NB4 (cell line): ENCODE data around the gene TNS4.

Source experiments
- CTCF ChIP-seq: IDR thresholded peaks from one replicate; pipeline ENCODE4 v1.5.1; 2012; ENCODE audit warnings: low read depth, low read length
- MAX ChIP-seq: IDR thresholded peaks from 2 replicates; pipeline ENCODE4 v1.6.1; 2011; ENCODE audit warnings: low read depth, low read length
- POLR2A ChIP-seq: IDR thresholded peaks from 2 replicates; pipeline ENCODE4 v1.6.1; 2011; ENCODE audit warnings: mild to moderate bottlenecking; ENCODE audit not compliant: insufficient read length; ENCODE audit errors: extremely low read depth

- TF ChIP-seq CTCF (no peak), POLR2A (no peak), MAX (no peak)
Measured at GRCh38 chr17:40499551-40500189, 1.8 kb downstream of the TNS4 start.
